Subcutaneous abdominal adipose tissue (tissue), 5 donors: ENCODE results near the gene TRIM24.

ENCODE experiments used
- H3K27ac ChIP-seq: one replicate; pipeline ENCODE4 v1.7.0; 2013; ENCODE audit warnings: low read depth, mild to moderate bottlenecking, inconsistent platforms, low read length, moderate library complexity
- H3K27me3 ChIP-seq, 5 donors: one replicate each; pipeline ENCODE4 v1.7.0; 2013; ENCODE audit warnings: low read length in 5 of 5, inconsistent platforms in 1 of 5; ENCODE audit not compliant: control insufficient read depth in 5 of 5, insufficient read depth in 4 of 5
- H3K36me3 ChIP-seq, 5 donors: one replicate each; pipeline ENCODE4 v1.7.0; 2013; ENCODE audit warnings: low read length in 5 of 5; ENCODE audit not compliant: control insufficient read depth in 5 of 5, insufficient read depth in 5 of 5
- H3K4me1 ChIP-seq, 5 donors: one replicate each; pipeline ENCODE4 v1.7.0; 2013; ENCODE audit warnings: low read length in 5 of 5, mild to moderate bottlenecking in 3 of 5, moderate library complexity in 1 of 5; ENCODE audit not compliant: control insufficient read depth in 5 of 5, insufficient read depth in 5 of 5
- H3K4me3 ChIP-seq, 5 donors: one replicate each; pipeline ENCODE4 v1.7.0; 2013; ENCODE audit warnings: low read length in 5 of 5, low read depth in 1 of 5
- H3K9ac ChIP-seq, 5 donors: one replicate each; pipeline ENCODE4 v1.7.0; 2013; ENCODE audit warnings: low read length in 5 of 5, mild to moderate bottlenecking in 4 of 5, moderate library complexity in 3 of 5
- H3K9me3 ChIP-seq, 5 donors: one replicate each; pipeline ENCODE4 v1.7.0; 2013; ENCODE audit warnings: low read length in 5 of 5; ENCODE audit not compliant: control insufficient read depth in 5 of 5
- donor health status: healthy.
- donor health status: healthy.
- donor health status: healthy.
- donor health status: healthy.
- donor health status: healthy.

Gene TRIM24

DNA sequence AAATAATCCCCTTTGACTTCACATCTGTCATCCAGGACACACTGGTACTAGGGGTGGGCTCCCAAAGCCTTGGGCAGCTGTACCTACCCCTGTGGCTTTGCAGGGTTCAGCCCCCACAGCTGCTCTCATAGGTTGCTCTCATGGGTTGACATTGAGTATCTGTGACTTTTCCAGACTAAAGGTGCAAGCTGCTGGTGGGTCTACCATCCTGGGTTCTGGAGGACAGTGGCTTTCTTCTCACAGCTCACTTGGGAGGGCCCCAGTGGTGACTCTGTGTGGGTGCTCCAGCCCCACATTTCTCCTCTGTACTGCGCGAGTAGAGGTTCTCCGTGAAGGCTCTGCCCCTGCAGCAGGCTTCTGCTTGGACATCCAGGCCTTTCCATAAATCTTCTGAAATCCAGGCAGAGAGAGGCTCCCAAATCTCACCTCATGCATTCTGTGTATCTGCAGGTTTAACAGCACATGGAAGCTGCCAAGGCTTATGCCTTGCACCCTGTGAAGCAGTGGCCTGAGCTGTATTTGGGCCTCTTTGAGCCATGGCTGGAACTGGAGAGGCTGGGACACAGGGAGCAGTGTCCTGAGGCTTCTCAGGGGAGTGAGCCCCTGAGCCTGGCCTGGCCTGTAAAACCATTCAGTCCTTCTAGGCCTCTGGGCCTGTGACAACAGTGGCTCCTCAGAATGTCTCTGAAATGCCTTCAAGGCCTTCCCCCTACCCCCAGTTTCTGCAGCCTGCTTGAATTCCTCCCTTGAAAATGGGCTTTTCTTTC lies 52.2 kb downstream of the TRIM24 start:
- H3K27ac ChIP-seq: no peak overlapping the region
- H3K36me3 ChIP-seq: peaks cover 2 to 14% (median 5%) of the 10 kb centered on the region in 5 donors
- no peaks in the 10 kb centered on the region for H3K27me3 ChIP-seq
- H3K9me3 ChIP-seq: no peaks in the 10 kb centered on the region
- H3K4me3 ChIP-seq: no peak overlapping the region
- no peak overlapping the region for H3K9ac ChIP-seq
- H3K4me1 ChIP-seq: peaks cover 0 to 11% (median 6%) of the 10 kb centered on the region in 5 donors

DNA sequence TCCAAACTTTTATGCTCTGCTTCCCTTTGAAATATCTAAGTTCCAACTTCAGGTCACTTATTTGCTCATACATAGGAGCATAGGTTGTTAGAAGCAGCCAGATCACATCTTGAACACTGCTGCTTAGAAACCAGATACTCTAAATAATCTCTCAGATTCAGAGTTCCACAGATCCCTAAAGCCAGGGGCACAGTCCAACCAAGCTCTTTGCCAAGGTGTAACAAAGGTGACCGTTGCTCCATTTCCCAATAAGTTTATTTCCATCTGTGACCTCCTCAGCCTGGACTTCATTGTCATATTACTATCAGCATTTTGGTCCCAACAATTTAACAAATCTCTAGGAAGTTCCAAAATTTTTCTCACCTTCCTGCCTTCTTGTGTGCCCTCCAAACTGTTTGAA lies 52.8 kb downstream of the TRIM24 start:
- Histone ChIP-seq H3K36me3 (peaks cover 5 to 18% (median 6%) of the 10 kb centered on the region in 5 donors), H3K4me3 (no peak overlapping the region), H3K9ac (no peak overlapping the region), H3K27ac (no peak overlapping the region), H3K4me1 (peaks cover 0 to 11% (median 6%) of the 10 kb centered on the region in 5 donors), H3K27me3 (no peaks in the 10 kb centered on the region), H3K9me3 (no peaks in the 10 kb centered on the region)

DNA sequence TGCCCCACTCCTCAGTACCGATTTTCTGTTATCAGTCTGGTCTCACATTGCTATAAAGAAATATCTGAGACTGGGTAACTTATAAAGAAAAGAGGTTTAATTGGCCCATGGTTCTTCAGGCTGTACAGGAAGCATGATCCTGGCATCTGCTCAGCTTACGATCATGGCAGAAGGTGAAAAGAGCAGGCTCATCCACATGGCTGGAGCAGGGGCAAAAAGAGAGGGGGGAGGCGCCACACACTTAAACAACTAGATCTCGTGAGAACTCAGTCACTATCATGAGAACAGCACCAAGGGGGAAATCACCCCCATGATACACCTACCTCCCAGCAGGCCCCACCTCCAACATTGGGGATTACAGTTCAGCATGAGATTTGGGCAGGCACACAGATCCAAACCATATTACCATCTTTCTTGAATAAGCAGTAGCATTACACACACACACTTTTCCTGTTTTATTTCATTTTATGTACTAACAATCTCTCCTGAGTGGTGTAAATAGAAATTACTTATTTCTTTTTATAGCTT lies 53.3 kb downstream of the TRIM24 start:
- Histone ChIP-seq H3K4me1 (peaks cover 0 to 11% (median 6%) of the 10 kb centered on the region in 5 donors), H3K9ac (no peak overlapping the region), H3K4me3 (no peak overlapping the region), H3K27ac (no peak overlapping the region), H3K27me3 (no peaks in the 10 kb centered on the region), H3K36me3 (peaks cover 5 to 19% (median 7%) of the 10 kb centered on the region in 5 donors), H3K9me3 (no peaks in the 10 kb centered on the region)

DNA sequence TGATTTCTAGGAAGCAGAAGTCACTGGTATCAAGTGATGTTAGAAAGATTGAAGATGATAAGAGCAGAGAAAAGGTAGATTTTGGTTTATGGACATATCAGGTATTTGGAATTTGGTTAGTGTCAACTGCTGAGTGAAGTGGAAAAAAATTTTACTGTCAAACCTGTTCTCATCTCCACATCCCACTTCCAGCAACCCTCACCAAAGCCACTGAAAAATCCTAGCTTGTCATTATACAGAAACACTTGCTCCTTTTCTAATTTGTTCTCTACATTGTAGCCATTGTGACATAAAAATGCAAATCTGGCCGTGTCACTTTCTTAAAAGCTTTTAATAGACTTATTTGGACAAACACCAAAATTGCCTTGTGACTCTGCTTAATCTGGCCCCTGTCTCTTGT lies 54.0 kb downstream of the TRIM24 start:
- Histone ChIP-seq H3K9me3 (no peaks in the 10 kb centered on the region), H3K4me3 (no peak overlapping the region), H3K36me3 (peaks cover 5 to 22% (median 9%) of the 10 kb centered on the region in 5 donors), H3K27me3 (no peaks in the 10 kb centered on the region), H3K4me1 (peaks cover 0 to 11% (median 6%) of the 10 kb centered on the region in 5 donors), H3K27ac (no peak overlapping the region), H3K9ac (no peak overlapping the region)

DNA sequence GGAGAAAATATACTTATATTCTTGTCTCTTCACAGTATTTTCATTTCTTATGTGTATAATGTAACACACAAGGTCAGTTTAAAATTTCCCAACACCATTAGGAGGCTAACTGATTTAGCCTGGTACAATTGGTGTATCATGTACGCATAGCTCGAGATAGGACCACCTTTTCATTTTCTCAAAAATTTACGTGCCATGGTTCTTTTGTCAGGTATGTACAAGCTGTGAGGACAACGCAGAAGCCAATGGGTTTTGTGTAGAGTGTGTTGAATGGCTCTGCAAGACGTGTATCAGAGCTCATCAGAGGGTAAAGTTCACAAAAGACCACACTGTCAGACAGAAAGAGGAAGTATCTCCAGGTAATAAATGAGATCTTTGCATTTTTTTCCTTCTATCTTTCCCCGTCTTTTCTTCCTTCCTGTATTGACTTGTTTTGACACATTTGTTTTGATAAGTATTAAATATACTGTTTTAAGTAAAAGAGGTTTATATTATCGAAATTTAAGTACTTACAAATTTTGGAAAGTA lies 55.0 kb downstream of the TRIM24 start:
- H3K27me3 ChIP-seq: no peaks in the 10 kb centered on the region
- H3K36me3 ChIP-seq: peaks cover 15 to 32% (median 19%) of the 10 kb centered on the region in 5 donors
- no peak overlapping the region for H3K27ac ChIP-seq

DNA sequence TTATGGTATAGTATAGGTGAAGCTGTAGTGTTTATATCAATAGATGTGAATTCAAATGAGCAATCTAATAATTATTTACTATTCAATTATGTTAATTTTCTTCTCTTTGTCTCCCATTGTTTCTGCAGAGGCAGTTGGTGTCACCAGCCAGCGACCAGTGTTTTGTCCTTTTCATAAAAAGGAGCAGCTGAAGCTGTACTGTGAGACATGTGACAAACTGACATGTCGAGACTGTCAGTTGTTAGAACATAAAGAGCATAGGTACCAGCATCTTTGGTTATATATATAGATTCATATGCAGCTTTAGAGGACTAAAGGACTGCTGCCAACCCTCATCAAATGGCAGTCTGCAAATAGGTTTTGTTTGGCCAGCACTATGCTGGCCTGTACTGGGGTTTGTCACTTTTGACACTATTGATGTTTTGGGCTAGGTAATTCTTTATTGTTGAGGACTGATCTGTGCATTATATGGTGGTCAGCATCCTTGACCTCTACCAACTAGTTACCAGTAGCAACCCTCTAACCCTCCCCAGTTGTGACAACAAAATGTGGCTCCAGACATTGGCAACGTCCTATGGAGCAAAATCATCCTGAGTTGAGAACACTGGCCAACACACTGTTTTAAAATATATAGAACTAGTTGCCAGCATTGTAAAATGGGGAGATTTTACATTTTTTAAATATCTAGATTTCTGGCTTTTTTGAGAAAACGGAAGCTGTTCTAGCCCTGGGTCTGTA lies 59.2 kb downstream of the TRIM24 start:
- peaks cover 12 to 32% (median 24%) of the 10 kb centered on the region in 5 donors for H3K36me3 ChIP-seq
- H3K4me3 ChIP-seq: no peak overlapping the region
- no peak overlapping the region for H3K9ac ChIP-seq
- no peak overlapping the region for H3K27ac ChIP-seq
- H3K9me3 ChIP-seq: no peaks in the 10 kb centered on the region
- H3K4me1 ChIP-seq: peaks cover 0 to 1% (median 0%) of the 10 kb centered on the region in 5 donors
- H3K27me3 ChIP-seq: no peaks in the 10 kb centered on the region

More for the DNA sequence above, 55.0 kb downstream of the TRIM24 start:
- H3K4me1 ChIP-seq: peaks cover 0 to 11% (median 6%) of the 10 kb centered on the region in 5 donors
- no peaks in the 10 kb centered on the region for H3K9me3 ChIP-seq
- H3K4me3 ChIP-seq: no peak overlapping the region
- no peak overlapping the region for H3K9ac ChIP-seq

DNA sequence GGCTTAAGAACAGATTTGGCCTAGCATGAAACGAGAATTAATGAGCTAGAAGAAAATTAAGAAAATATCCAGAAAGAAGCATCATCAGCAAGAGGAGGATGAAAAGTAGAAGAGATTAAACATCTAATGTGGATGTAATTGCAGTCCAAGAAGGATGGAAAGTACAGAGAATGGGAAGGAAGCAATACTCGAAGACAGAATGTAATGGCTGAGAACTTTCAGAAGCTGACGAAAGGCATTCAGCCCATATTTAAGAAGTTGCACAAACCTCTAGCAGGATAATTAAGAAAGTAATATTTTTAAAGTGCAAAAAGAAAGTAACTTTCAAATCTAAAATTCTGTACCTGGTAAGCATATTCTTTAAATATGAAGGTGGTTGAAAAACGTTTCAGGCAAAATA lies 60.7 kb downstream of the TRIM24 start:
- no peak overlapping the region for H3K9ac ChIP-seq
- no peaks in the 10 kb centered on the region for H3K27me3 ChIP-seq
- H3K4me1 ChIP-seq: no peaks in the 10 kb centered on the region
- no peak overlapping the region for H3K4me3 ChIP-seq
- H3K36me3 ChIP-seq: peaks cover 15 to 38% (median 27%) of the 10 kb centered on the region in 5 donors
- H3K9me3 ChIP-seq: peaks cover 0 to under 1% (median 0%) of the 10 kb centered on the region in 5 donors
- no peak overlapping the region for H3K27ac ChIP-seq

DNA sequence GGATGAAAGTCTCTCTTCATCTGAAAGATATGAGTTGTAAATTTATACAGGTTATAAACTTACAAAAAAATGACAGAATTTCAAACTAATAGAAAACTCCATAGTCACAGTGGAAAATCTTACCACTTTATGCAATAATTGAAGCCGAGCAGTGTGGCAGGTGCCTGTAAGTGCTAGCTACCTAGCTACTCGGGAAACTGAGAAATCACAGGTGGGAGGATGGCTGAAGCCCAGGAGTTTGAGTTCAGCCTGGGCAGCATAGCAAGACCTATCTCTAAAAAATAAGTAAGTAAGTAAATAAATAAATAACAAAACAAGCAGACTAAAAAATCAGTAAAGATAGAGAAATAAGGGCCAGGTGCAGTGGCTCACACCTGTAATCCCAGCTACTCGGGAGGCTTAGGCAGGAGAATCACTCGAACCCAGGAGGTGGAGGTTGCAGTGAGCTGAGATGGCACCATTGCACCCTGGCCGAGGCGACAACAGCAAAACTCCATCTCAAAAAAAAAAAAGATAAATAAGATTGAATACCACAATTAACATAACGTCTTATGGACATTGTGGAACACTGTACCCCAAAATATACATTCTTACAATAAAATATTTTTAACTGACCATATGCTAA lies 61.9 kb downstream of the TRIM24 start:
- no peaks in the 10 kb centered on the region for H3K27me3 ChIP-seq
- H3K9me3 ChIP-seq: peaks cover 0 to 8% (median 5%) of the 10 kb centered on the region in 5 donors
- H3K4me3 ChIP-seq: no peak overlapping the region
- H3K4me1 ChIP-seq: no peaks in the 10 kb centered on the region
- no peak overlapping the region for H3K27ac ChIP-seq
- peaks cover 20 to 39% (median 30%) of the 10 kb centered on the region in 5 donors for H3K36me3 ChIP-seq
- no peak overlapping the region for H3K9ac ChIP-seq

DNA sequence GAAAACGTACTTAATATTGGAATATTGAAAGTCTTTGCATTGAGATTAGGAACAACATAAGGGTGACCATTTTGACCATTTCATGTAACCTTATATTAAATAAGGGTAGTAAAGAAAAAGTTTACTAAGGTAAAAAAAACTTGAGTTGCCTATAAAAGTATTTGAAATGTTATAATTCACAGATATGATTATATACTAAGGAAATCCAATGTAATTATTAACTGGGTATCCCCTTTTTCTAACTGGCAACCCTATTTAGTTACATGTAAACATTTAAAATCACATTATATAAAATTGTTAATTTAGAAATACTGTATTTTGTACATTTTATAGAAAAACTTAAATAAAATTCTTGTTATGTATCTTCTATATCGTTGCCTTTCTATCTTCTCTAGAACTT lies 64.2 kb downstream of the TRIM24 start:
- Histone ChIP-seq H3K9me3 (peaks cover 10 to 22% (median 21%) of the 10 kb centered on the region in 5 donors), H3K4me3 (no peak overlapping the region), H3K9ac (no peak overlapping the region), H3K36me3 (peaks cover 24 to 39% (median 35%) of the 10 kb centered on the region in 5 donors), H3K27me3 (no peaks in the 10 kb centered on the region), H3K4me1 (no peaks in the 10 kb centered on the region), H3K27ac (no peak overlapping the region)
